ENCODE data around the gene AFAP1L1.

- TF ChIP-seq CTCF (IDR thresholded peaks at IDR 0.05) (no peak), POLR2A (IDR thresholded peaks at IDR 0.05) (no peak), POLR2AphosphoS5 (IDR thresholded peaks at IDR 0.05) (no peak), EP300 (IDR thresholded peaks at IDR 0.05) (no peak)
Measured at GRCh38 chr5:149227168-149227826, 44.4 kb upstream of the AFAP1L1 start.
